Kidney epithelial cell (primary cell): ENCODE measurements around the gene ARHGAP20. TPM values are rescaled to one million over a fixed set of nuclear protein-coding genes. Genes with fewer than 3 reads are reported as not detected.

Experiments used
- DNase-seq: peaks from one replicate; pipeline ENCODE4 v3.0.0-alpha.2; 2010; ENCODE audit warnings: low read depth
- H3K27me3 ChIP-seq: 2 replicates; pipeline ENCODE4 v1.6.0; 2011; ENCODE audit warnings: low read length; ENCODE audit not compliant: control insufficient read depth, insufficient read depth
- H3K36me3 ChIP-seq: 2 replicates; pipeline ENCODE4 v1.5.1; 2011; ENCODE audit warnings: low read length; ENCODE audit not compliant: control insufficient read depth, insufficient read depth
- H3K4me3 ChIP-seq: 2 replicates; pipeline ENCODE4 v1.5.1; 2011; ENCODE audit warnings: low read depth, mild to moderate bottlenecking, control low read depth, low read length
- total RNA-seq: library from RNA; depleted of rRNA; stranded (reverse); fragments of >200 nt; gene quantifications from 2 replicates; pipeline ENCODE4 v1.2.3, GENCODE V29; 2015
- TF ChIP-seq, protein P1 (sequence below): IDR thresholded peaks from 2 replicates; pipeline ENCODE4 v1.5.1; 2011; ENCODE audit warnings: mild to moderate bottlenecking, moderate library complexity, low read length, control low read depth, inconsistent platforms; ENCODE audit not compliant: insufficient read depth, poor library complexity, severe bottlenecking

Gene ARHGAP20
- total RNA-seq, 1 donor from 2014 or later: 0.17 TPM

DNA sequence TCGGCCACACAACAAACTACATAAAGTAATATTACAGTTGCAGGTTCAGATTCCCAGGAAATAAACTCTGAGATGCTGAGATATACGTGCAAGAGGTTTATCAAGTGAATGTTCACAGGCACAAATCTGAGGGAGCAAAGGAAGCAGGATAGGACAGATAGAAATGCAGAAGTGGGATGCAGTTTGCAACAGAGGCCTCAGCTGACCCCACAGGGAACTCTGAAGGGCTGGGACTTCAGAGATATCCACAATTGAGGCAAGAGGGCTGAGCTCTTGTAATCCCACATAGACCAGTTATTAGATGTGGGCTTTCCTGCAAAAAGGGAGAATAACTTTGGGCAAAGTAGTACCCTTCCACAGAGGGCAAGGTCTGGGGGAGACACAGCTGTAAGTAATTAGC, 25.4 kb upstream of the ARHGAP20 start:
- TF ChIP-seq, protein P1, sequence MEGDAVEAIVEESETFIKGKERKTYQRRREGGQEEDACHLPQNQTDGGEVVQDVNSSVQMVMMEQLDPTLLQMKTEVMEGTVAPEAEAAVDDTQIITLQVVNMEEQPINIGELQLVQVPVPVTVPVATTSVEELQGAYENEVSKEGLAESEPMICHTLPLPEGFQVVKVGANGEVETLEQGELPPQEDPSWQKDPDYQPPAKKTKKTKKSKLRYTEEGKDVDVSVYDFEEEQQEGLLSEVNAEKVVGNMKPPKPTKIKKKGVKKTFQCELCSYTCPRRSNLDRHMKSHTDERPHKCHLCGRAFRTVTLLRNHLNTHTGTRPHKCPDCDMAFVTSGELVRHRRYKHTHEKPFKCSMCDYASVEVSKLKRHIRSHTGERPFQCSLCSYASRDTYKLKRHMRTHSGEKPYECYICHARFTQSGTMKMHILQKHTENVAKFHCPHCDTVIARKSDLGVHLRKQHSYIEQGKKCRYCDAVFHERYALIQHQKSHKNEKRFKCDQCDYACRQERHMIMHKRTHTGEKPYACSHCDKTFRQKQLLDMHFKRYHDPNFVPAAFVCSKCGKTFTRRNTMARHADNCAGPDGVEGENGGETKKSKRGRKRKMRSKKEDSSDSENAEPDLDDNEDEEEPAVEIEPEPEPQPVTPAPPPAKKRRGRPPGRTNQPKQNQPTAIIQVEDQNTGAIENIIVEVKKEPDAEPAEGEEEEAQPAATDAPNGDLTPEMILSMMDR: no peak
- H3K27me3 ChIP-seq: no peaks in the 10 kb centered on the region
- no peak for DNase-seq
- H3K4me3 ChIP-seq: no peak overlapping the region
- no peaks in the 10 kb centered on the region for H3K36me3 ChIP-seq

DNA sequence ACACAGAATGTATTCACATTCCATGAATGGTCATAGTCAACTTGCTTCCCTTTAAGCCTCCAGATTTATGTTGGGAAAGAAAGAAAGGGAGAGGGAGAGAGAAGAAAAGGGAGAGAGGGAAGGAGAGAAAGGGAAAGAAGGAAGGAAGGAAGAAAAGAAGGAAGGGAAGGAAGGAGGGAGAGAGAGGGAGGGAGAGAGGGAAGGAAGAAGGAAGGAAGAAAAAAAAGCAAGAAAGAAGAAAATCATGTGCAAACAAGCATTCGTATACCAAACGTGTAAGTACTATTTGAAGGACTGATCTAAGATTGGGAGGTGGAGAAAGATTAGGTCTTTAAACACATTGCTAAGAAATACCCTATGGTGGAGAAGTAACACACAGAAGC, 23.9 kb upstream of the ARHGAP20 start:
- TF ChIP-seq, protein P1: no peak
- no peak for DNase-seq
- no peaks in the 10 kb centered on the region for H3K36me3 ChIP-seq

DNA sequence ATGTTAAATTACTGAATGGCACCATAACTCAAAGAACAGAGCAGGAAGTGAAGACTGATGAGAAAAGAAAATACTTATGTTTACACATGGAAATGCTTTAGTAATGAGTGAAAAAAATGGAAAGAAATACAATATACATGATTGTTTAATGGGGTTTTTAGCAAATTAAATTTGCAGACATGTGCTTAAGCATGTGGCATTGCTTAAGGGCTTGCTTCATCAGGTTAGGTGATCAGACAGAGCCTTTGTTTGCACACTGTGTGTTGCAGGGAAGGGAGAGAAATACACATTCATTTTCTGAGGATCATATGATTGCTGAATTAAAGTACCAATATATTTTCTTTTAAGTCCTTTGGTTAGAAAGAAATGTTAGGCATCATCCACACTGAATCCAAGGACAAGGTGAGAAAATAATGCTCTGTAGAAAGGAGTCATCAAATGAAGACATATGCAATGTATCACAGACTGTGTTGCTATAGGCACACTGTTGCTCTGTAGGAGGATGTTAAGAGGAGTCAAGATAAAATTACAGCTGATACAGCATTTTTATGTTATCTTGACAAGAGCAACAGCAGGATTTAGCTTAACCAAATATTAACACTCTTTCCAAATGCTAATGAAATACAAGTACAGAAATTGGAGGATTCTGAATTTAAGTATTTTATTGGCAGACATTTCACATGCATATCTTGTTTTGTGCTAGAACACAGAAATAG, 23.4 kb upstream of the ARHGAP20 start:
- DNase-seq: no peak
- no peaks in the 10 kb centered on the region for H3K27me3 ChIP-seq
- no peak overlapping the region for H3K4me3 ChIP-seq
- H3K36me3 ChIP-seq: no peaks in the 10 kb centered on the region
- TF ChIP-seq, protein P1: no peak

More for the DNA sequence above, 23.9 kb upstream of the ARHGAP20 start:
- no peak overlapping the region for H3K4me3 ChIP-seq
- H3K27me3 ChIP-seq: no peaks in the 10 kb centered on the region

DNA sequence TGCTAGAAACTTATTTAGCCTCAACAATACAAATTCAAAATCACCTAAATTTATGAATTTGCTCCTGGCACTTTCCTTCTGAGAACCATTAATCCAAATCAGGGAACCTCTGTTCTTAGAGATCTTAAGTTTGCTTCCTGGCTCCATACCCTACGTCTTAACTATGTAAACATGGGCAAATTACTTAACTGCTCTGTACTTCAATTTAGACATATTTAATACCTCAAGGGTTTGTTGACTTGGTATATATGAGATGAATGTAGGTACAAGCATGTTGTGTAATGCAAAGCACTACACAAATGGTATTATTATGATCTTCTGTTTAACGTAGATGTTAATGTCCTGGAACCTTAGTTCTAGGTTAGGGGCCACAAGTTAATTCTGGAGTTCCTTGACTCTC, 22.6 kb upstream of the ARHGAP20 start:
- Histone ChIP-seq H3K27me3 (no peaks in the 10 kb centered on the region), H3K4me3 (no peak overlapping the region), H3K36me3 (no peaks in the 10 kb centered on the region)
- TF ChIP-seq, protein P1: no peak
- DNase-seq: no peak

DNA sequence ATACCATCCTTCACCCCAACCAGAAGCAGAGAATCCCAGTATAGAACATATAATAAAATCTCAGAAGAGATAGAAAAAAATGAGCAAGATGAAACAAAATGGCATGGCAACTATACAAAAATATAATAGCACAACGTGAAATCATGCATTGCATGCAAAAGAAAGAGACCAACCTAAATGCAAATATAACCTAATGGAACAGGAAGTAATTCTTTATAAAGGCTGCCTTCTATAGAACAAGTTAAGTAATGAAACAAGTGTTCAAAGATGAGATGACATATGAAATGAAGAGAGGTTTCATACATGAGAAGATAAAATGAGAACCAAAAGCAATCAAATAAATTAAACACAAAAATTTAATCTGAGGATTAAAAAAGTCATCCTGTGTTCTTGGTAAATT, 18.5 kb upstream of the ARHGAP20 start:
- H3K4me3 ChIP-seq: no peak overlapping the region
- DNase-seq: no peak
- H3K27me3 ChIP-seq: no peaks in the 10 kb centered on the region
- TF ChIP-seq, protein P1: no peak
- no peaks in the 10 kb centered on the region for H3K36me3 ChIP-seq

DNA sequence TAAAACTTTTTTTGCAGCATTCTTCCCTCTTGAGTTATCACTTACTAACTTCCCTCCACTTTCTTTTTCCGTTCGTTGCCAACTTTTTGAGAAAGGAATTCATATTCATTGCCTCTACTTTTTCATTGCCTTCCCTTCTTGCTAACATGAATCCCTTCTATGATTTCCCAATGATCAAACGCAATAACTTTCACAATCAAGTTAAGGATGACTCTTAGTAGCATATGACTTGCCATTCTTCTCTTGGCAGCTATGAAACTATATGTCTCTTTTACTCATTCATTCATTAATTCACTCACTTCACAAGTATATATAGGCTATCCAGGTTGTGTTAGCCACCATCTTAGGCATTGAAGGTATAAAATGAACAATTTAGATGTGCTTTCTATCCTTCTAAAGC, 16.6 kb upstream of the ARHGAP20 start:
- H3K27me3 ChIP-seq: no peaks in the 10 kb centered on the region
- no peak overlapping the region for H3K4me3 ChIP-seq
- no peaks in the 10 kb centered on the region for H3K36me3 ChIP-seq
- no peak for DNase-seq
- TF ChIP-seq, protein P1: no peak
